H1 (cell line): ENCODE data around the gene RAI14. TPM values are rescaled to one million over a fixed set of nuclear protein-coding genes. Genes with fewer than 3 reads are reported as not detected.
A peak's percentile ranks its signal among the peaks of the same experiment; 100 is the strongest.

Experiments
- CTCF ChIA-PET: fragments of 300-600 bp; sonication (Branson Sonifier 250); formaldehyde crosslinking; loops from one replicate; lab custom pipeline; 2021; ENCODE audit not compliant: partially characterized antibody; lab: Charles Lee
- POLR2A ChIA-PET: fragments of 300-600 bp; sonication (Branson Sonifier 250); formaldehyde crosslinking; loops from one replicate; lab custom pipeline; 2021; ENCODE audit warnings: inconsistent platforms; ENCODE audit not compliant: partially characterized antibody; lab: Charles Lee
- DNase-seq, 2 experiments: peaks; one replicate each; pipeline versions ENCODE4 v3.0.0 to v3.0.0-alpha.2; 2010 to 2022; ENCODE audit warnings: low spot score in 2 of 2, low read depth in 1 of 2, mixed read lengths in 1 of 2
- FAIRE-seq: peaks from 2 replicates; lab custom pipeline; 2011; peaks lifted over from hg19 to GRCh38; lab: Jason Lieb, UNC
- H2AFZ ChIP-seq: 2 replicates; pipeline ENCODE4 v1.8.1; 2012; ENCODE audit warnings: low read length, inconsistent platforms
- H2AK5ac ChIP-seq: 2 replicates; pipeline ENCODE4 v1.6.1; 2013; ENCODE audit warnings: low read depth, low read length
- H2BK120ac ChIP-seq: replicated peaks from 2 replicates; pipeline ENCODE3; 2013; ENCODE audit warnings: low read depth, low read length, inconsistent platforms
- H2BK12ac ChIP-seq: 2 replicates; pipeline ENCODE4 v1.6.1; 2013; ENCODE audit warnings: low read depth, low read length
- H2BK15ac ChIP-seq: 2 replicates; pipeline ENCODE4 v1.6.1; 2013; ENCODE audit warnings: low read length
- H2BK20ac ChIP-seq: 2 replicates; pipeline ENCODE4 v1.6.1; 2013; ENCODE audit warnings: low read length
- H2BK5ac ChIP-seq: 2 replicates; pipeline ENCODE4 v1.6.1; 2013; ENCODE audit warnings: low read depth, low read length
- H3K14ac ChIP-seq: 2 replicates; pipeline ENCODE4 v1.6.1; 2013; ENCODE audit warnings: inconsistent platforms; ENCODE audit not compliant: insufficient read length
- H3K18ac ChIP-seq: 2 replicates; pipeline ENCODE4 v1.6.1; 2013; ENCODE audit warnings: low read length; ENCODE audit errors: extremely low read depth
- H3K23ac ChIP-seq: 2 replicates; pipeline ENCODE4 v1.6.1; 2013; ENCODE audit warnings: inconsistent platforms; ENCODE audit not compliant: insufficient read length
- H3K23me2 ChIP-seq: 2 replicates; pipeline ENCODE4 v1.6.1; 2013; ENCODE audit warnings: low read depth, low read length
- H3K27ac ChIP-seq: 2 replicates; pipeline ENCODE4 v1.6.1; 2011; ENCODE audit warnings: low read depth, low read length, inconsistent platforms
- H3K27me3 ChIP-seq, 4 experiments: replicated peaks in 1 of 4; 1 replicate in 1 of 4; 2 replicates in 3 of 4; pipeline versions ENCODE4 v1.6.1 to v1.8.1; 2011 to 2013; ENCODE audit warnings: low read length in 3 of 4, mild to moderate bottlenecking in 3 of 4, inconsistent platforms in 2 of 4, mixed read lengths in 2 of 4, moderate library complexity in 1 of 4; ENCODE audit not compliant: control insufficient read depth in 3 of 4, insufficient read depth in 3 of 4; ENCODE audit errors: extremely low read depth in 1 of 4
- H3K36me3 ChIP-seq, 4 experiments: 2 replicates each; pipeline versions ENCODE4 v1.6.1 to v1.8.1; 2011 to 2013; ENCODE audit warnings: mild to moderate bottlenecking in 4 of 4, low read length in 3 of 4, moderate library complexity in 2 of 4, control low read depth in 1 of 4, inconsistent platforms in 1 of 4; ENCODE audit not compliant: insufficient read depth in 4 of 4, control insufficient read depth in 2 of 4
- H3K4ac ChIP-seq: replicated peaks from 2 replicates; pipeline ENCODE3; 2013; ENCODE audit warnings: low read length, low read depth, mixed read lengths, inconsistent platforms; ENCODE audit not compliant: insufficient read length
- H3K4me1 ChIP-seq, 4 experiments: replicated peaks in 1 of 4; 1 replicate in 1 of 4; 2 replicates in 3 of 4; pipeline versions ENCODE4 v1.6.1 to v1.8.1; 2011 to 2013; ENCODE audit warnings: low read length in 3 of 4, inconsistent platforms in 2 of 4, mixed read lengths in 1 of 4; ENCODE audit not compliant: insufficient read depth in 4 of 4, control insufficient read depth in 3 of 4
- H3K4me2 ChIP-seq, 2 experiments: 2 replicates each; pipeline versions ENCODE4 v1.6.1 to v1.8.1; 2011 to 2013; ENCODE audit warnings: low read depth in 2 of 2, low read length in 2 of 2, control low read depth in 1 of 2, inconsistent platforms in 1 of 2, mild to moderate bottlenecking in 1 of 2; ENCODE audit not compliant: insufficient read depth in 1 of 2
- H3K4me3 ChIP-seq, 4 experiments: fragments of 200-600, 300-600 bp in 1 of 4; sonication (generic), shearing (Covaris generic), sonication (Bioruptor Twin) in 1 of 4; 2 replicates each; pipeline versions ENCODE4 v1.5.1 to v1.8.1; 2011 to 2016; ENCODE audit warnings: low read length in 4 of 4, low read depth in 3 of 4, control low read depth in 2 of 4, inconsistent platforms in 2 of 4, mild to moderate bottlenecking in 2 of 4, mixed read lengths in 1 of 4, moderate library complexity in 1 of 4; ENCODE audit not compliant: insufficient read depth in 2 of 4; ENCODE audit errors: extremely low read depth in 1 of 4
- H3K56ac ChIP-seq: replicated peaks from 2 replicates; pipeline ENCODE3; 2013; ENCODE audit warnings: low read depth, mild to moderate bottlenecking, mixed read lengths, low read length, inconsistent platforms; ENCODE audit not compliant: insufficient read length
- H3K79me1 ChIP-seq: 2 replicates; pipeline ENCODE4 v1.6.1; 2013; ENCODE audit warnings: low read depth, low read length, control low read depth
- H3K79me2 ChIP-seq, 2 experiments: 2 replicates each; pipeline versions ENCODE4 v1.6.1 to v1.8.1; 2012 to 2013; ENCODE audit warnings: low read length in 2 of 2, mild to moderate bottlenecking in 2 of 2, inconsistent platforms in 1 of 2; ENCODE audit not compliant: insufficient read depth in 2 of 2, control insufficient read depth in 1 of 2
- H3K9ac ChIP-seq, 4 experiments: replicated peaks in 1 of 4; 1 replicate in 1 of 4; 2 replicates in 3 of 4; pipeline versions ENCODE4 v1.6.1 to v1.8.1; 2011 to 2013; ENCODE audit warnings: low read depth in 3 of 4, low read length in 3 of 4, control low read depth in 2 of 4, mild to moderate bottlenecking in 2 of 4, moderate library complexity in 2 of 4, inconsistent platforms in 1 of 4; ENCODE audit errors: extremely low read depth in 1 of 4
- H3K9me3 ChIP-seq, 2 experiments: 2 replicates each; pipeline versions ENCODE4 v1.6.1 to v1.8.1; 2012 to 2013; ENCODE audit warnings: mild to moderate bottlenecking in 2 of 2, moderate library complexity in 2 of 2, control low read depth in 1 of 2, inconsistent platforms in 1 of 2, low read depth in 1 of 2, low read length in 1 of 2, mixed read lengths in 1 of 2; ENCODE audit not compliant: insufficient read depth in 2 of 2
- H4K20me1 ChIP-seq, 2 experiments: replicated peaks in 1 of 2; 2 replicates each; pipeline versions ENCODE3 to v1.8.1; 2011 to 2013; ENCODE audit warnings: inconsistent platforms in 2 of 2, low read length in 2 of 2, mild to moderate bottlenecking in 1 of 2; ENCODE audit not compliant: insufficient read depth in 2 of 2, control insufficient read depth in 1 of 2
- H4K5ac ChIP-seq: 2 replicates; pipeline ENCODE4 v1.6.1; 2013; ENCODE audit warnings: low read length, low read depth, mixed read lengths, inconsistent platforms; ENCODE audit not compliant: insufficient read length
- H4K8ac ChIP-seq: 2 replicates; pipeline ENCODE4 v1.8.0; 2013; ENCODE audit warnings: mild to moderate bottlenecking, moderate library complexity, low read length, inconsistent platforms; ENCODE audit not compliant: insufficient read depth; ENCODE audit errors: extremely low read depth
- H4K91ac ChIP-seq: replicated peaks from 2 replicates; pipeline ENCODE3; 2013; ENCODE audit warnings: low read length, mixed read lengths, inconsistent platforms; ENCODE audit not compliant: insufficient read length
- ATF2 ChIP-seq: IDR thresholded peaks from 2 replicates; pipeline ENCODE4 v1.6.1; 2012; ENCODE audit warnings: low read length, inconsistent platforms
- ATF3 ChIP-seq: IDR thresholded peaks from 2 replicates; pipeline ENCODE4 v1.6.1; 2011; ENCODE audit warnings: low read depth, mild to moderate bottlenecking, low read length; ENCODE audit not compliant: insufficient read depth
- CBX8 ChIP-seq: fragments of 300-800, 300-1000 bp; sonication (generic); IDR thresholded peaks from 2 replicates; pipeline ENCODE4 v1.7.1; 2016; ENCODE audit warnings: low read depth, low read length, borderline replicate concordance
- GABPA ChIP-seq: IDR thresholded peaks from 2 replicates; pipeline ENCODE4 v1.6.1; 2011; ENCODE audit warnings: mild to moderate bottlenecking, low read length, moderate library complexity, borderline replicate concordance; ENCODE audit not compliant: insufficient read depth
- MAFK ChIP-seq: IDR thresholded peaks from 2 replicates; pipeline ENCODE4 v1.6.1; 2012; ENCODE audit warnings: low read depth, mild to moderate bottlenecking, improper control_type of control experiment, low read length
- NRF1 ChIP-seq: IDR thresholded peaks from 2 replicates; pipeline ENCODE4 v1.6.1; 2011; ENCODE audit warnings: mild to moderate bottlenecking, low read depth, low read length, improper control_type of control experiment
- PHF8 ChIP-seq: fragments of 200-600 bp; sonication (generic); conservative IDR thresholded peaks from 2 replicates; pipeline ENCODE4 v1.7.1; 2012; ENCODE audit warnings: low read depth, mild to moderate bottlenecking, inconsistent platforms, low read length, moderate library complexity
- SIX5 ChIP-seq: IDR thresholded peaks from 2 replicates; pipeline ENCODE4 v1.6.1; 2011; ENCODE audit warnings: mild to moderate bottlenecking, low read depth, low read length
- SP4 ChIP-seq: IDR thresholded peaks from 2 replicates; pipeline ENCODE4 v1.6.1; 2012; ENCODE audit warnings: low read length, inconsistent platforms
- SRF ChIP-seq: IDR thresholded peaks from 2 replicates; pipeline ENCODE4 v1.6.1; 2011; ENCODE audit warnings: mild to moderate bottlenecking, low read depth, low read length, moderate library complexity
- TCF12 ChIP-seq: IDR thresholded peaks from 2 replicates; pipeline ENCODE4 v1.6.1; 2011; ENCODE audit warnings: low read depth, mild to moderate bottlenecking, low read length
- WGBS, 2 experiments: shearing (Covaris generic) in 1 of 2; methylation state at CpG; one replicate each; pipeline versions ENCODE4 v1.1.6 to v1.1.7; 2013 to 2015; ENCODE audit warnings: low lambda C conversion rate in 2 of 2, mixed read lengths in 2 of 2, inconsistent platforms in 1 of 2, low coverage in 1 of 2, missing lambda C conversion rate in 1 of 2; ENCODE audit not compliant: insufficient replicate concordance in 2 of 2, insufficient coverage in 1 of 2, insufficient read length in 1 of 2; ENCODE audit errors: extremely low coverage in 1 of 2, missing lambda C conversion rate in 1 of 2; 5-methylcytosine and 5-hydroxymethylcytosine counted together
- polyA plus RNA-seq, 7 experiments: library from polyadenylated mRNA; depleted of rRNA in 3 of 7; stranded (reverse) in 5 of 7; unstranded in 2 of 7; fragments of >200 nt in 5 of 7; fragments of 200-250 nt in 2 of 7; gene quantifications; 1 replicate in 5 of 7; 2 replicates in 1 of 7; 4 replicates in 1 of 7; pipeline versions ENCODE4 v1.2.1 to v1.2.3, GENCODE V29; 2011 to 2013; ENCODE audit warnings: missing spikeins in 2 of 7, mixed read lengths in 2 of 7
- total RNA-seq: library from RNA; stranded (reverse); fragmentation: NEBNext Ultra II Directional; extraction: Animal tissue kit (Norgen Biotek cat#: 25700); gene quantifications from 2 replicates; pipeline ENCODE4 v1.2.1, GENCODE V29; 2021

RAI14 gene
- total and polyA plus RNA-seq, 2 of the 8 experiments (the other 6 are each of a cell fraction or from before 2014, with no cell fraction given): 48.4 to 210 TPM

- Histone ChIP-seq H3K36me3 (peaks cover 0 to 4% (median 0%) of the 10 kb centered on the region in 4 experiments; a peak in 2 of 8 replicates), H3K23me2 (no peaks in the 10 kb centered on the region), H2BK120ac (no peak overlapping the region), H4K8ac (no peak overlapping the region; the same call in 1 of the 2 replicates), H3K9ac (peak overlapping the region in 1 of 4 experiments; percentile 19; a peak in 1 of 7 replicates), H2BK12ac (no peak overlapping the region), H3K4ac (no peak overlapping the region), H3K56ac (no peak overlapping the region), H3K79me1 (no peaks in the 10 kb centered on the region), H3K4me3 (no peak overlapping the region), H3K79me2 (no peaks in the 10 kb centered on the region), H2BK15ac (no peak overlapping the region), H3K23ac (no peak overlapping the region), H3K4me1 (no peaks in the 10 kb centered on the region; a peak in 1 of 7 replicates), H2BK5ac (no peak overlapping the region), H3K14ac (no peak overlapping the region), H4K91ac (no peak overlapping the region), H4K5ac (no peak overlapping the region), H4K20me1 (no peaks in the 10 kb centered on the region), H3K4me2 (no peak overlapping the region), H3K27me3 (no peaks in the 10 kb centered on the region; a peak in 1 of 7 replicates), H3K9me3 (peaks cover 0 to 4% of the 10 kb centered on the region in 2 experiments; a peak in 1 of 4 replicates), H2BK20ac (no peak overlapping the region), H2AFZ (no peak overlapping the region), H3K27ac (no peak overlapping the region), H2AK5ac (no peak overlapping the region), H3K18ac (no peak overlapping the region)
- DNase-seq (no peak), FAIRE-seq (no peak)
- 87% methylated on average over 3 of the region's 3 CpGs; no CpG with 5 or more reads in 1 of the 2 experiments for WGBS, 2 experiments
- CTCF ChIA-PET: interaction anchor here (1.7 to 2.8 kb wide), 2 partner anchors 39 to 54 kb away, joined by 3 to 11 read pairs; no protein-coding TSS in a partner anchor
- POLR2A ChIA-PET: no interaction called here
- TF ChIP-seq MAFK (no peak), ATF2 (no peak), SIX5 (no peak), PHF8 (no peak), TCF12 (no peak), ATF3 (no peak), SP4 (no peak), SRF (no peak), NRF1 (no peak), GABPA (no peak), CBX8 (no peak)
Observed at GRCh38 chr5:34844106-34844505, 188.0 kb downstream of the RAI14 start.
